ENCODE measurements around the gene ADCYAP1R1.
"Not testable (repeated sequence)": the region's sequence is repeated elsewhere in the genome, so short reads cannot be mapped to it uniquely, and the experiment has no call there.

The ADCYAP1R1 gene

DNA sequence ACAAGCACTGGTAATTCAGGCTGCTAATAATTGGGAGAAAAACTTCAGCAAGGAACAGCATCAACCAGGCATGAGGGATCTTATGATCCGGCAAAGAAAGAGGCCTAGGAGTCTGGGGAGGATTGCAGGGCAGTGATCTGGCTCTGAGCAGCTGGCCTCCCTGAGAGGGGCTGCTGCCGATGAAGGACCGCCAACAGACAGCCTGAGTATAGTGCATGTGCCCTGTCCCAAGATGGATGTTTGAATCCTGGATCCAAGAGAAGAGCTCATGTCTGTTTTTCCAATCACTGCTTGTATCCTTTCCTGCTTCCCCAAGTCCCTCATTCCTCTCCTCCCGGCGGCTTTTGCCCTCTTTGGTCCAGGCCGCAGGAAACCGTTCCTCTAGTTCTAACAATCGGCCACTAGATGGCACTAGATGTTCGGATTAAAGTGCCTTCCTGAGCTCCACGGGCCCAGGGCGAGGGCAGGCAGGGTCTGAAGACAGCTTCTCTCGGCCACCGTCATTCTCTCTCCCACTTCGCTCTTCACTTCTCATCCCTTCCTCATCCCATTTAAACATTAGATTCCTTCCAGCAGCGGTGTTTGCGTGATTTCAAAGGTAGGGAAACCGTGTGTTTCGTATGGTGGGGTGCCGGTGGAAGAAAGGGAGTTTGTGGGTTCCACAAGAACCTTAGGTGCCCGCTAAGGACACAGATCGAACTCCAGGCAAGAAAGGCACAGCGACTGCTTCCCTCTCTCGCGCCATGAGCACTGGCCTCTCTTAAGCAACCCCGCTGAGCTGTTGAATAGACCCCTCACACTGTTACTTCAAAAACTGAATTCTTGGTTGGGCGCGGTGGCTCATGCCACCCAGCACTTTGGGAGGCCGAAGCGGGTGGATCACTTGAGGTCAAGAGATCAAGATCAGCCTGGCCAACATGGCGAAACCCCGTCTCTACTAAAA lies 82.4 kb downstream of the ADCYAP1R1 start:
- DNase-seq (ENCODE audit: low read depth): peak; percentile 5
- no peak overlapping the region for H3K4me3 ChIP-seq (ENCODE audit: control insufficient read depth, low read depth, low read length)
- TF ChIP-seq, protein P1, sequence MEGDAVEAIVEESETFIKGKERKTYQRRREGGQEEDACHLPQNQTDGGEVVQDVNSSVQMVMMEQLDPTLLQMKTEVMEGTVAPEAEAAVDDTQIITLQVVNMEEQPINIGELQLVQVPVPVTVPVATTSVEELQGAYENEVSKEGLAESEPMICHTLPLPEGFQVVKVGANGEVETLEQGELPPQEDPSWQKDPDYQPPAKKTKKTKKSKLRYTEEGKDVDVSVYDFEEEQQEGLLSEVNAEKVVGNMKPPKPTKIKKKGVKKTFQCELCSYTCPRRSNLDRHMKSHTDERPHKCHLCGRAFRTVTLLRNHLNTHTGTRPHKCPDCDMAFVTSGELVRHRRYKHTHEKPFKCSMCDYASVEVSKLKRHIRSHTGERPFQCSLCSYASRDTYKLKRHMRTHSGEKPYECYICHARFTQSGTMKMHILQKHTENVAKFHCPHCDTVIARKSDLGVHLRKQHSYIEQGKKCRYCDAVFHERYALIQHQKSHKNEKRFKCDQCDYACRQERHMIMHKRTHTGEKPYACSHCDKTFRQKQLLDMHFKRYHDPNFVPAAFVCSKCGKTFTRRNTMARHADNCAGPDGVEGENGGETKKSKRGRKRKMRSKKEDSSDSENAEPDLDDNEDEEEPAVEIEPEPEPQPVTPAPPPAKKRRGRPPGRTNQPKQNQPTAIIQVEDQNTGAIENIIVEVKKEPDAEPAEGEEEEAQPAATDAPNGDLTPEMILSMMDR (IDR thresholded peaks at IDR 0.05; ENCODE audit: control insufficient read depth, insufficient read depth, low read depth, low read length, missing control alignments): peak; percentile 80

DNA sequence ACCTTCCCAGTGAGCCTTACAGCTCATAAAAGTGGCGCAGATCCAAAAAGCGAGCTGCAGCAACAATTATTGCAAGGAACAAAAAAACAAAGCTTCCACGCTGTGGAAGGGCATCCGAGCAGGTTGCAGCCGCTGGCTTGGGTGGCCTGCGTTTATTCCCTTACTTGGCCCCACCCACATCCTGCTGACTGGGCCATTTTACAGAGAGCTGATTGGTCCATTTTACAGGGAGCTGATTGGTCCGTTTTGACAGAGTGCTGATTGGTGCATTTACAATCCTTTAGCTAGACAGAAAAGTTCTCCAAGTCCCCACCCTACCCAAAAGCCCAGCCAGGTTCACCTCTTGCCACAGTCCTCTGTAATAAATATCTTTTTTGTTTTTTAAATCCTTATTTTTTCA lies 85.1 kb downstream of the ADCYAP1R1 start:
- no peak overlapping the region for H3K4me3 ChIP-seq (ENCODE audit: control insufficient read depth, low read depth, low read length)
- TF ChIP-seq, protein P1 (IDR thresholded peaks at IDR 0.05; ENCODE audit: control insufficient read depth, insufficient read depth, low read depth, low read length, missing control alignments): no peak

DNA sequence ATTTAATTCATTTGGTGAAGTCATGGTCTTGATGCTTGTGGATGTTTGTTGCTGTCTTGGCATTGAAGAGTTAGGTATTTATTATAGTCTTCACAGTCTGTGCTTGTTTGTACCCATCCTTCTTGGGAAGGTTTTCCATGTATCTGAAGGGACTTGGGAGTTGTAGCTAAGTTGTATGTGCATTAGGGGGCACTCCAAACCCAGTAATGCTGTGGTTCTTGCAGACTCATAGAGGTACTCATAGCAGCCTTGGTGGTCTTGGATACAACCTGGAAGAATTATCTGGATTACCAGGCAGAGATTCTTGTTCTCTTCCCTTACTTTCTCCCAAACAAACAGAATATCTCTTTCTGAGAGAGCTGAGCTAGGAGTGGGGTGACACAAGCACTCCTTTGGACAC lies 93.2 kb downstream of the ADCYAP1R1 start:
- H3K4me3 ChIP-seq (ENCODE audit: control insufficient read depth, low read depth, low read length): no peak overlapping the region
- TF ChIP-seq, protein P1 (IDR thresholded peaks at IDR 0.05; ENCODE audit: control insufficient read depth, insufficient read depth, low read depth, low read length, missing control alignments): no peak
- no peak for DNase-seq (ENCODE audit: low read depth)

More for the DNA sequence above, 85.1 kb downstream of the ADCYAP1R1 start:
- no peak for DNase-seq (ENCODE audit: low read depth)

DNA sequence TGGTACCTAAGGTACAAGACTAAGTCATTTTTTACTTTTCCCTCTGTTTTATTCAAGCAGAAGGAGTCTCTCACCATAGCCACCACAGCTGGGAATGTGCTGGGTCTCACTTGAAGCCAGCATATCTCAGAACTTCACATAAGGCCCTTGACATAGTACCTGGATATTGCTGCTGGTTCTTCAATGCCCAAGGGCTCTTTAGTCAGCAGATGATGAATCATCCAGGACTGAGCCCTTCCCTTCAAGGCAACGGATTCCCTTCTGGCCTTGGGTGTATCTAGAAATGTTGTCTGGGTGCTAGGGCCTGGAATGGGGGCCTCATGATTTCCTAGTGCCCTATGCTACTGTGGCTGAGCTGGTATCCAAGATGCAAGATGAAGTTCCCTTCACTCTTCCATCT lies 93.9 kb downstream of the ADCYAP1R1 start:
- no peak overlapping the region for H3K4me3 ChIP-seq (ENCODE audit: control insufficient read depth, low read depth, low read length)
- TF ChIP-seq, protein P1 (IDR thresholded peaks at IDR 0.05; ENCODE audit: control insufficient read depth, insufficient read depth, low read depth, low read length, missing control alignments): no peak
- DNase-seq (ENCODE audit: low read depth): no peak

DNA sequence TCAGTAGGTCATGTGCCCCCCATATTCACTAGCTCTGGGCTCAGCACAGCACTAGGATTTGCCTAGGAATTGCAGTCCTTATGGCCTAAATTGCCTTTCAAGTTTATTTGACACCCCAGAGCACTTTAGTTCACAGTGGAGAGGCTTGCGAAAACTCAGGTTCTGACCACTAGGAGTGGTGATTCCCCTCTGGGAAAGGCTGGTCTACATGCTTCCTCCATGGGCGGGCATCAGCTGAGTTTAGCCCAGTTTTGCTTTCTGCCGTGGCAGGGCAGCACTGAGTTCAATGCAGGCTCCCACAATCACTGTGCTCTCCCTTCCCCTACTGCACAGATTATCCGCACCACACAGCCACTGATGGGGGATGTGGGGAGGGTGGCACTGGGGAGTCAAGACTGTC lies 94.4 kb downstream of the ADCYAP1R1 start:
- no peak for DNase-seq (ENCODE audit: low read depth)
- TF ChIP-seq, protein P1 (IDR thresholded peaks at IDR 0.05; ENCODE audit: control insufficient read depth, insufficient read depth, low read depth, low read length, missing control alignments): no peak

DNA sequence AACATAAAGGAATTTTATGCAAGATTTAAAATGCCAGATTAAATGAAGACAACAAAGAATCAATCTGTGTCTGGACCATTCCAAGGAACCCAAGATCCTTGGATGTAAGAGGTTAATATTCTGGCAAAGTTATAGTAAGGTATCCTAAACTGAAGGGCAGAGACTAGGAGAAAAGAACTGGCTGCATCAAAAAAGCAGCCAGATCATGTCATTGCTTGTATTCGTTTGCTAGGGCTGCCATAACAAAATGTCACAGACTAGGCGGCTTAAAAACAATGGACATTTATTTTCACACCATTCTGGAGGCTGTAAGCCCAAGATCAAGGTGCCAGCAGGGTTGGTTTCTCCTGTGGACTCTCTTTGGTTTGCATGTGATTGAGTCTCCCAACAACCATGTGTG lies 99.7 kb downstream of the ADCYAP1R1 start:
- H3K4me3 ChIP-seq (ENCODE audit: control insufficient read depth, low read depth, low read length): no peak overlapping the region
- no peak for DNase-seq (ENCODE audit: low read depth)
- TF ChIP-seq, protein P1 (IDR thresholded peaks at IDR 0.05; ENCODE audit: control insufficient read depth, insufficient read depth, low read depth, low read length, missing control alignments): no peak

More for the DNA sequence above, 94.4 kb downstream of the ADCYAP1R1 start:
- no peak overlapping the region for H3K4me3 ChIP-seq (ENCODE audit: control insufficient read depth, low read depth, low read length)

DNA sequence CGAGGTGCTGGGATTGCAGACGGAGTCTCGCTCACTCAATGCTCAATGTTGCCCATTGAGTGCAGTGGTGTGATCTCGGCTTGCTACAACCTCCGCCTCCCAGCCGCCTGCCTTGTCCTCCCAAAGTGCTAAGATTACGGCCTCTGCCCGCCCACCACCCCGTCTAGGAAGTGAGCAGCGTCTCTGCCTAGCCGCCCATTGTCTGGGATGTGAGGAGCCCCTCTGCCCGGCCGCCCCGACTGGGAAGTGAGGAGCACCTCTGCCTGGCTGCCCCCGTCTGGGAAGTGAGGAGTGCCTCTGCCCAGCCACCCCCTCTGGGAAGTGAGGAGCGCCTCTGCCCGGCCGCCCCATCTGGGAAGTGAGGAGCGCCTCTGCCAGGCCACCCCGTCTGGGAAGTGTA lies 101.2 kb downstream of the ADCYAP1R1 start:
- not testable (repeated sequence) for H3K4me3 ChIP-seq (ENCODE audit: control insufficient read depth, low read depth, low read length); DNase-seq (ENCODE audit: low read depth)

Measured in AG09309 (cell line).